ENCODE results near the gene C21orf58.

Gene C21orf58

GRCh38 chr21:46352913-46353312 lies 29.2 kb upstream of the C21orf58 start:
- DNase-seq (ENCODE audit: low read depth) = no peak

GRCh38 chr21:46352164-46352515 lies 28.5 kb upstream of the C21orf58 start:
- DNase-seq (ENCODE audit: low read depth) = no peak

GRCh38 chr21:46351476-46352163 lies 27.9 kb upstream of the C21orf58 start:
- no peak for DNase-seq (ENCODE audit: low read depth)

GRCh38 chr21:46350981-46351380 lies 27.3 kb upstream of the C21orf58 start:
- DNase-seq (ENCODE audit: low read depth) = no peak

GRCh38 chr21:46350571-46350970 lies 26.9 kb upstream of the C21orf58 start:
- no peak for DNase-seq (ENCODE audit: low read depth)

- DNase-seq (ENCODE audit: low read depth) = no peak
Measured at GRCh38 chr21:46349134-46349760, 25.6 kb upstream of the C21orf58 start.

- no peak for DNase-seq (ENCODE audit: low read depth)
Measured at GRCh38 chr21:46347791-46348381, 24.2 kb upstream of the C21orf58 start.

- no peak for DNase-seq (ENCODE audit: low read depth)
Measured at GRCh38 chr21:46347203-46347550, 23.5 kb upstream of the C21orf58 start.

- no peak for DNase-seq (ENCODE audit: low read depth)
Measured at GRCh38 chr21:46346296-46347202, 22.9 kb upstream of the C21orf58 start.

- no peak for DNase-seq (ENCODE audit: low read depth)
Measured at GRCh38 chr21:46345861-46346260, 22.2 kb upstream of the C21orf58 start.

- no peak for DNase-seq (ENCODE audit: low read depth)
Measured at GRCh38 chr21:46344219-46344915, 20.7 kb upstream of the C21orf58 start.

- DNase-seq (ENCODE audit: low read depth) = no peak
Measured at GRCh38 chr21:46340998-46341397, 17.3 kb upstream of the C21orf58 start.

GRCh38 chr21:46336603-46337002 lies 12.9 kb upstream of the C21orf58 start:
- DNase-seq (ENCODE audit: low read depth) = no peak

GRCh38 chr21:46334351-46335140 lies 10.9 kb upstream of the C21orf58 start:
- DNase-seq (ENCODE audit: low read depth) = no peak

GRCh38 chr21:46329796-46330195 lies 6.1 kb upstream of the C21orf58 start:
- DNase-seq (ENCODE audit: low read depth) = no peak

- DNase-seq (ENCODE audit: low read depth) = no peak
Measured at GRCh38 chr21:46328151-46328550, 4.5 kb upstream of the C21orf58 start.

- DNase-seq (ENCODE audit: low read depth) = no peak
Measured at GRCh38 chr21:46327711-46328110, 4.0 kb upstream of the C21orf58 start.

- DNase-seq (ENCODE audit: low read depth) = no peak
Measured at GRCh38 chr21:46326110-46326703, 2.5 kb upstream of the C21orf58 start.

- DNase-seq (ENCODE audit: low read depth) = no peak
Measured at GRCh38 chr21:46325073-46325912, 1.6 kb upstream of the C21orf58 start.
